Measurements from ENCODE around the gene PPP6R3.
"Not testable (repeated sequence)": the region's sequence is repeated elsewhere in the genome, so short reads cannot be mapped to it uniquely, and the experiment has no call there.

PPP6R3 gene, protein sequence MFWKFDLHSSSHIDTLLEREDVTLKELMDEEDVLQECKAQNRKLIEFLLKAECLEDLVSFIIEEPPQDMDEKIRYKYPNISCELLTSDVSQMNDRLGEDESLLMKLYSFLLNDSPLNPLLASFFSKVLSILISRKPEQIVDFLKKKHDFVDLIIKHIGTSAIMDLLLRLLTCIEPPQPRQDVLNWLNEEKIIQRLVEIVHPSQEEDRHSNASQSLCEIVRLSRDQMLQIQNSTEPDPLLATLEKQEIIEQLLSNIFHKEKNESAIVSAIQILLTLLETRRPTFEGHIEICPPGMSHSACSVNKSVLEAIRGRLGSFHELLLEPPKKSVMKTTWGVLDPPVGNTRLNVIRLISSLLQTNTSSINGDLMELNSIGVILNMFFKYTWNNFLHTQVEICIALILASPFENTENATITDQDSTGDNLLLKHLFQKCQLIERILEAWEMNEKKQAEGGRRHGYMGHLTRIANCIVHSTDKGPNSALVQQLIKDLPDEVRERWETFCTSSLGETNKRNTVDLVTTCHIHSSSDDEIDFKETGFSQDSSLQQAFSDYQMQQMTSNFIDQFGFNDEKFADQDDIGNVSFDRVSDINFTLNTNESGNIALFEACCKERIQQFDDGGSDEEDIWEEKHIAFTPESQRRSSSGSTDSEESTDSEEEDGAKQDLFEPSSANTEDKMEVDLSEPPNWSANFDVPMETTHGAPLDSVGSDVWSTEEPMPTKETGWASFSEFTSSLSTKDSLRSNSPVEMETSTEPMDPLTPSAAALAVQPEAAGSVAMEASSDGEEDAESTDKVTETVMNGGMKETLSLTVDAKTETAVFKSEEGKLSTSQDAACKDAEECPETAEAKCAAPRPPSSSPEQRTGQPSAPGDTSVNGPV

DNA sequence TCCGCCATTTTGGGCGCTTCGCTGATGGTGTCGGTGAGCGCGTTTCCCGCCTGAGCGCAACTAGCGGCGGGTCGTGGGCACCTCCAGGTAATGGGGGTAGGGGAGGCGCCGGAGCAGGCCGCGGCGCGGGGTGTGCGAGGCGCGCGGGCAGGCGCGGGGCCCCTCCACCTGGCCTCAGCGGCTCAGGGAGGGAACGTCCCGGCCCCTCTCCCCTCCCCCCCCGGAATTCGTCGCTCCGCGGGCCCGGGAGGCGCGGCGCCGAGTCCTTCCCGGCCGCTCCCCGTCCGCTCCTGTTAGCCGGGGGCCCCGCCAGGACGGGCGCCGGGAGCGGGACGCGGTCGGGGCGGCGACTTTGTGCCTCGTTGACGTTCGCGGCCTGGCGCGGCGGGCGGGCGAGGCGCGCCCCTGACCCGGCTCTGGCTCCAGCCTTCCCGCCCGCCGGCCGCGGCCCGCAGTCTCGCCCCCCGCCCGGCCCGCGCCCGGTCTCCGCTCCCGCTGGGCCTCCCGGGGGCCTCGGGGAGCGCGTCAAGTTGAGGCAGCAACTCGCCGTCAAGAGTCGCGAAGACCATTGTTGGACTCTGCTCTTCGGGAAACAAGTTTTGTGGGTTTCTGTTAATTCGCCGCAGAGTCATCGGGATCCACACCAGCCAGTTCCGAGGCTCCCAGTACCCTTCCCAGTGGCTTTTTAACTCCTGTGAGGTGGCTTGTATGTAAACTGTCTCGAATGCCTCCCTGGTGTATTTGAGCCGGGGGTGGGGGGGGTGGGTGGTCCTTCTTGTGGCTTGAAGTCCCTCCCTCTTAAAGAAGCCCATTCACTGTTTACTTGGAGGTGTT is at the start of gene PPP6R3:
TSS of gene PPP6R3 (plus strand) at position 12 of the 834 bp plus-strand sequence. CDS start 76,913 bp downstream, outside the sequence.
- DNase-seq, result peak; percentile 30

DNA sequence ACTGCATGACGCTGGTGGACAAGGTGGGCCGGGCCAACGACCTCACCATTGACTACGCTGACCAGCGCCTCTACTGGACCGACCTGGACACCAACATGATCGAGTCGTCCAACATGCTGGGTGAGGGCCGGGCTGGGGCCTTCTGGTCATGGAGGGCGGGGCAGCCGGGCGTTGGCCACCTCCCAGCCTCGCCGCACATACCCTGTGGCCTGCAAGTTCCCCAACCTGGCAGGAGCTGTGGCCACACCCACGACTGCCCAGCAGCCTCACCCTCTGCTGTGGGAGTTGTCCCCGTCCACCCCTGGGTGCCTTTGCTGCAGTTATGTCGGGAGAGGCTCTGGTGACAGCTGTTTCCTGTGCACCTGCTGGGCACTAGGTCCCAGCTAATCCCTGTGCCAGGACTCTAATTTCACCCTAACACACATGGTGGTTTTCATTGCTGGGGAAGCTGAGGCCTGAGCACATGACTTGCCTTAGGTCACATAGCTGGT is 49.0 kb upstream of the PPP6R3 start:
- DNase-seq, result no peak

DNA sequence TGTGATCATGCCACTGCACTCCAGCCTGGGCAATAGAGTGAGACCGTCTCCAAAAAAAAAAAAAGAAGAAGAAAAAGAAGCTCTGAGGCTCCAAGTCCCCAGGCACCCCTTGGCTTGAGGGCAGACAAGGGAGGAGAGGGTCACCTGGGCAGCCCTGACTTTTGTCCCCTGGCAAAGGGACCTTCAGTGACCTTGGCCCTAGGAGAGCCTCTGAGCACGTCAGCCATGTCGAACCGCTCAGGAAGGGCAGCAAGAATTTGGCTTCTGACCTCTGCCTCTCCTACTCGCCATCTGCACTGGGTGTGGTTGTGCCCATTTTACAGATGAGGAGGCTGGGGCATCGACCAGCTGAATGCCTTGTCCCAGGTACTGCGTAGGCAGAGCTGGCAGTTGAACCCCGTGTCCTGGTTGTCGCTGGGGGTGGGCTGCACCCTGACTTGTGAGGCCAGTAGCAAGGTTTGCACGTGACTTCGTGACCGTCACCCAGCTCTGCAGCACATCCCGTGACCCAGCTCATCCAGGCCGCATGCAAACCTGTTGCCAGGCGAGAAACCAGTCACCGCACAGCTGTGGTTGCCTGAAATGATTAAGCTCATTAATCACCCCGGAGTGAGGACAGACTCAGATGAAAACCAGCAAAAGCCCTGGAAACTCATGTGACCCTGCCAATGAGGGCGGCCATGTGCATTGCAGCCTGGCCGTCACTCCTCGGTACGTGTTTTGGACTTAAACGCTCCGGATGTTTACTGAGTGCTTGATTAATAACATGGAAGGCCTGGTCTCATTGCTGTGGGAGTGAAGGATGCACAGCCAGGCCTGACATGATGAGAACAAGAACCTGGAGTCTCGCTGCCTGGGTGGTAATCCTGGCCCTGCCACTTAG is 47.7 kb upstream of the PPP6R3 start:
- DNase-seq, result peak; percentile 90

DNA sequence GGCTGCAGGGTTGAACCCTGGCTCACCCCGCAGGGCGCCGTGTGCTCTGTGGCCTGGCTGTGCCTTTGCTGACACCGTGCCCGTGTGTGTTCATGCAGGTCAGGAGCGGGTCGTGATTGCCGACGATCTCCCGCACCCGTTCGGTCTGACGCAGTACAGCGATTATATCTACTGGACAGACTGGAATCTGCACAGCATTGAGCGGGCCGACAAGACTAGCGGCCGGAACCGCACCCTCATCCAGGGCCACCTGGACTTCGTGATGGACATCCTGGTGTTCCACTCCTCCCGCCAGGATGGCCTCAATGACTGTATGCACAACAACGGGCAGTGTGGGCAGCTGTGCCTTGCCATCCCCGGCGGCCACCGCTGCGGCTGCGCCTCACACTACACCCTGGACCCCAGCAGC is 47.0 kb upstream of the PPP6R3 start:
- no peak for DNase-seq

DNA sequence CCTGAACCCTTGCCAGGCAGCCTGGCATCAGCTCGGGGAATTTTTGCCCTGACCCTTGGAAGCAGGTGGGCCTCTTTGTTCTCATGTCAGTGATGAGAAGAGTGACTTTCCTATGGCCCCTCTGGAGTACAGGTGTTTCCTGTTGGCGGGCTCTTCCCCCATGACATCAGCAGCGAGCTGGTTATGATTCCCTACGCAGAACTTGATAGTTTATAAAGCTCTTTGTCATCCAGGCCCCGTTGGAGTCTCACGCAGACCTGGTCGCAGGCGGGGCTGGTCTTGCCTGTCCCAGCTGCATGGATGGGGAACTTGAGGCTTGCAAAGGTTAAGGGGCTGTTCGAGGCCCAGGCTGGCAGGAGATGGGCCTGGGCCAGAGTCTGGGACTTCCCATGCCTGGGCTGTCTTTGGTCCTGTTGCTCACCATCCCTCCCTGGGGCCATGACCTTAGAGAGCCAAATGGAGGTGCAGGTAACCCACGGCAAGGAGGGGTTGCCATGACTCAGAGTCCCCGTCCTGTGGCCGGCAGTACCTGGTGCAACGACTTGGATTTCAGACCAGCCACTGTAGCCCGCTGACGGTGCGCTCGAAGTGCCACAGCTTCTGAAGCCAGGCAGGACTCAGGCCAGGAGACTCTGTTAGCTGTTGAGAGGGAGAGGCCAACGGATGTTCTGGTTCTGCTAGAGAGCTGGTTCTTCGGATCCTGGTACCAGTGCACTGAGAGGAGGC is 45.9 kb upstream of the PPP6R3 start:
- DNase-seq, result no peak

DNA sequence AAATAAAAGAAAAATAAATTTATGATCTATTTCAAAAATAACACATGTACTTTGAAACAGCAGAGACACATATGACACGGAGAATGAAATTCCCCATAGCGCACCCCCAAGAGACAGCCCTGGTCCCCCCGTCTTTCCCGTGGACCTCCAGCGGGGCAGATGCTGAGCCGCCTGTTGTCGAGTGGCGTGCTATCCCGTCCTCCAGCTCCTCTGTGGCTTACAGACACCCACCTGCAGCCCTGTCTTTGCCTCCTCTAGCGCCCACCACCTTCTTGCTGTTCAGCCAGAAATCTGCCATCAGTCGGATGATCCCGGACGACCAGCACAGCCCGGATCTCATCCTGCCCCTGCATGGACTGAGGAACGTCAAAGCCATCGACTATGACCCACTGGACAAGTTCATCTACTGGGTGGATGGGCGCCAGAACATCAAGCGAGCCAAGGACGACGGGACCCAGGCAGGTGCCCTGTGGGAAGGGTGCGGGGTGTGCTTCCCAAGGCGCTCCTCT is 44.4 kb upstream of the PPP6R3 start:
- no peak for DNase-seq

DNA sequence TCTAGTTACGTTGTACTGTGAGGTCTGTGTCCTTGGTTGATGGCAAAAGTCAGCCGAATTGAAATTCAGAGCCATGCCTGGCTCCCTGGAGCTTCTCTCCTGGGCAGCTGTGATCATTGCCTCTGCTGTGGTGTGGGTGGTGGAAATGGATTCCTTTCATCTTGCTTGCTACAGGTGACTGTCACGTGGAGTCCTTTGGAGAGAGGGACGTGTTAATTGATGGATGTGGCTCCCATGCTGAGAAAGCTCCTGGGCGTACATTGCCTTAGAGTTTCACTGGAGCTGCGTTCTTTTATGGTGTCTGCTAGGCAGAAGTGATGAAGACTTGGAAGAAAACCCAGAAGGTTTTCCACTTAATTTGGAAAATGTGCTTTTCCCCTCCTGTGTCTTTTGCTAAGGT is 41.9 kb upstream of the PPP6R3 start:
- DNase-seq, result no peak

DNA sequence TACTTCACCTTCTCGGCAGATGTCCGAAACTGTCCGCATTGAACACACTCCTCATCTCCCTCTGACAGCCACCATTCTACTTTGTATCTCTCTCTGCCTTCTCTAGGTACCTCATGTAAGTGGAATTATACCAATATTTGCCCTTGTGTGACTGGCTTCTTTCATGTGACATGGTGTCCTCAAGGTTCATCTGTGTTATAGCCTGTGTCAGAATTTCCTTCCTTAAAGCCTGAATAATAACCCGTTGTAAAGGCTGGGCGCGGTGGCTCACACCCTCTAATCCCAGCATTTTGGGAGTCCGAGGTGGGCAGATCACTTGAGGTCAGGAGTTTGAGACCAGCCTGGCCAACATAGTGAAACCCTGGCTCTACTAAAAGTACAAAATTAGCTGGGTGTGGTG is 40.4 kb upstream of the PPP6R3 start:
- DNase-seq, result no peak

DNA sequence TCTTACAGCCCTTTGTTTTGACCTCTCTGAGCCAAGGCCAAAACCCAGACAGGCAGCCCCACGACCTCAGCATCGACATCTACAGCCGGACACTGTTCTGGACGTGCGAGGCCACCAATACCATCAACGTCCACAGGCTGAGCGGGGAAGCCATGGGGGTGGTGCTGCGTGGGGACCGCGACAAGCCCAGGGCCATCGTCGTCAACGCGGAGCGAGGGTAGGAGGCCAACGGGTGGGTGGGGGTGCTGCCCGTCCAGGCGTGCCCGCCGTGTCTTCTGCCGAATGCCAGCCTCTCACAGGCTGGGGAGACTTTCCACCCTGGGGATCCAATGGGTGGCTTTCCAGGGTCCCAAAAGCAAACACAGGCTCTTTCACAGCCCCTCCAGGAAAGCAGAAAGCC is 37.1 kb upstream of the PPP6R3 start:
- no peak for DNase-seq

DNA sequence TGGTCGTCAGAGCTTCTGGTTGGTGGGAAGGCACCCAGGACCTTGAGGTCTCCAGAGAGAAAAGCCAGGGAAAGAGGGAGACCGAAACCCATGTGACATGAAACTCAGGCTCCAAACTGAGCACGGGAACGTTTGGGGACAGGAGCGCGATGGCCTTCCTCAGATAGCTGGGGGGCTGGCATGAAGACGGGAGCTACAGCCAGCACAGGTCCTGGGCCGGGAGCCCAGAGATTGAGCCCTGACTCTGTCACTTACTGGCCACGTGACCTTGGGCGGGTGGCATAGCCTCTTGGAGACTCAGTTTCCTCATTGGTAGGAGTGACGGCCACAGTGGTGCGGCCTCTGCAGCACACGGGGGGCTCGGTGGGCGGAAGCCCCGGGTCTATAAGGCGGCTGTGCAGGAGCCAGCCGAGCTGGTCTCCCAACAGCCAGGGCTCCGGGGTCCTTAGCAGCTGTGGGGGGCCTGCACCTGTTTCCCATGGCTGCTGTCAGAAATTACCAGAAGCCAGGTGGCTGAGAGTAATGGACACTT is 36.4 kb upstream of the PPP6R3 start:
- DNase-seq, result no peak

DNA sequence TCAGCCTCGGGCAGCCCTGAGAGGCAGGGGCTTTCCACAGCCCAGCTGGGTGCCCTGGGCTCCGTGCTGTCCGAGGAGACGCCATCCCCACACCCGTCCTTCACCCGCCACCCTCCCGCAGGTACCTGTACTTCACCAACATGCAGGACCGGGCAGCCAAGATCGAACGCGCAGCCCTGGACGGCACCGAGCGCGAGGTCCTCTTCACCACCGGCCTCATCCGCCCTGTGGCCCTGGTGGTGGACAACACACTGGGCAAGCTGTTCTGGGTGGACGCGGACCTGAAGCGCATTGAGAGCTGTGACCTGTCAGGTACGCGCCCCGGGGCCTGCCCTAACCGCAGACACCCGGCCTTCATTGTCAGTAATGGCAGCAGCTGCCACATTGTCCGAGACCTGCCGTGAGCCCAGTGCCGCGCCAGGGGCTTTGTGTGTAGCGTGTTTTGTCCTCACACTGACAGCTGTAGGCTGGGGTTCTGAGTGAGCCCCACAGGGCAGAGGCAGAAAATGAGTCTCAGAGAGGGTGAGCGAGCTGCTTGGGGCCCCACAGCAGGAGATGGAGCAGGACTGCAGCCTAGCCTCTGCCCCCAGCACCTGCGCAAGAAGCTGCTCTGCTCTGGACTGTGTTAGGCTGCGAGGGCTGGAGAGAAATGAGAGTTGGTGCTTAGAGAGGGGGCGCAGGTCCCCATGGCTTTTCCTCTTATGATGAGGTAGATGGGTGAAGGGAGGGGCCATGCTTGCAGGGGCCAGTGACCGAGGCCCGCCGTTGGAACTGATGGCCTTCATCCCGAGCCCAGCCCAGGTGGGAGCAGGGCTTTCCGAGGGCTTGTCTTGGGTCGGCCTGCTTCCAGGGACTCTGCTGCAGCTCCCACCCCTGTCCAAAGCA is 35.3 kb upstream of the PPP6R3 start:
- DNase-seq, result no peak

DNA sequence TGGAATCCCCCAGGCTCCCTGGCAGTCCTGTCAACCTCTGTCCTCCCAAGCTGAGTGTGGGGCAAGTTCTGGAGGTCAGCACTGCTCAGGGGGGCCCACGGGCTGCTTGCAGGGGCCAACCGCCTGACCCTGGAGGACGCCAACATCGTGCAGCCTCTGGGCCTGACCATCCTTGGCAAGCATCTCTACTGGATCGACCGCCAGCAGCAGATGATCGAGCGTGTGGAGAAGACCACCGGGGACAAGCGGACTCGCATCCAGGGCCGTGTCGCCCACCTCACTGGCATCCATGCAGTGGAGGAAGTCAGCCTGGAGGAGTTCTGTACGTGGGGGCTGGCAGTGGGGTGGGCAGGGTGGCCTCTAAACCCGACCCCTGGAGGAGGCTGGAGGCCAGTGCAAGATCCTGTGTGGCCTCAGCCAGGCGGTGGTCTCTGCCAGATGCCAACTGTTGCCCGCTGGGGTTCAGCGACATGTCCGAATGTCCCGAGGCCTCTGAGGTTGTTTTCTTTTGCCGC is 34.6 kb upstream of the PPP6R3 start:
- no peak for DNase-seq

DNA sequence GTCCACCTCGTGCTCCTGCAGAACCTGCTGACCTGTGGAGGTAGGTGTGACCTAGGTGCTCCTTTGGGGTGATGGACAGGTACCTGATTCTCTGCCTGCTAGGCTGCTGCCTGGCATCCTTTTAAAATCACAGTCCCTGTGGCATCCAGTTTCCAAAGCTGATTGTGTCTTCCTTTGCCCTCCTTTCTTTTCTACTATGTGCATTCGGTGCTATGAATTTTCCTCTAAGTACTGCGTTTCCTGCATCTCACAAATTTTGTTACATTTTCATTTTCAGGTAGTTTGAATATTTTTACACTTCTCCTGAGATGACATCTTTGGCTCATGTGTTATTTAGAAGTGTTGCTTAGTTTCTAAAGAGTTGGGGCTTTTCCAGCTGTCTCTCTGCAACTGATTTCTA is 30.9 kb upstream of the PPP6R3 start:
- no peak for DNase-seq

DNA sequence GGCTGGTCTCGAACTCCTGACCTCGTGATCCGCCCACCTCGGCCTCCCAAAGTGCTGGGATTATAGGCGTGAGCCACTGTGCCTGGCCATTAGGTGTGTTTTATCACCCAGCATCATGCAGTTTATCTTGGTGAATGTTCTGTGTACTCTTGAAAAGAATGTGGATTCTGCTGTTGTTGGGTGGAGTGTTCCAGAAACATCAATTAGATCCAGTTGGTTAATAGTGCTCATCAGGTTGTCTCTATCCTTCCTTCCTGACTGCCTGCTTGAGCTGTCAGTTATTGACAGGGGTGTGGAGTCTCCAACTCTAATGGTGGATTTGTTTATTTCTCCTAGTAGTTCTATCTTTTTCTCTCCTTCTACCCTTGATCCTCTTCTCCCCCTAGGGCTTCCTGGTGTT is 30.2 kb upstream of the PPP6R3 start:
- no peak for DNase-seq

DNA sequence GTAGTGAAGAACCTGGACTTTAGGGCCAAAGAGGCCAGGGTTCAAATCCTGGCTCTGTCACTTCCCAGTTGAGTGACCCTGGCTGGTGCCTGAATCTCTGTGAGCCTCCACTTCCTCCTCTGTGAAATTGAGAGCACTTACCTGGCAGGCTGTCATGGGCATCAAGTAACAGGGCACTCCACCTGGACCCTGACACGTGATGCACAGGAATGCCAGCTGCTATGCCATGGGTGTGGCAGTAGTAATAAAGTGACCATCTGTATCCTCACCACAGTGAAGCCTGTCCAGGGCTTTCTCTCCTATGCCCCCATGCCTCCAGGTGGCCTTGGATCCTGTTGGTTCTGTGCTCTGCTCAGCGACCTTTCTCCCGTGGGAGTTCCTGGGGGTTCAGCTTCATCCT is 29.8 kb upstream of the PPP6R3 start:
- no peak for DNase-seq

DNA sequence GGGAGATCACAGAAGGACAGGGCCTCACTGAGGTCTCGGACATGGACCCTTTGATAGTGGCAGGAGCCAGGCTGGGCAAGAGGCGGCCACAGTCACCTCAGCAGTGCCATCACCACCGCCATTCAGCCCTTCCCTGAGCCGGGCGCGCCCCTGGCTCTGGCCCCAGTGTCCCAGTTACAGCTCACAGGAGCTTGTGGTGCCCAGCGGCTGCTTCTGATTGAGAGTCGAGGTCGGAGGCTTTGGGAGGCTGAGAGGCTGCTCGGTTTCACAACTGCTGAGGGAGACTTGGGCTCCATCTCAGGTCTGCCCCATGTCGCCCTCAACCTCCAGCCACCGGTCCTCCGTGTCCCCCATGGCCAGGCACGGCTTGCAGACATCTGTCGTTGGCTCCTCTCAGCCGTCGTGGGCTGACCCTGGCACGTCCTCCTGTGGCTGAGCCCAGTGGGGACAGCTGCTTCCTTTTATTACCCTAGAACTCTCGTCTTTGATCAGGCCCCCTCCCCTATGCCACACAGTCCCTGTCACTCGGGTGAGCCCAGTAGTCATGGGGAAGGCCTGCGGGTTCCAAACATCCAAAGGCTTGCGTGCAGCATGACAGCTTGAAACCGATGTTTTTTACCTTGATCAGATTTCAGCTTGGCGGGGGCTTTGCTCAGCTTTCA is 28.4 kb upstream of the PPP6R3 start:
- no peak for DNase-seq

DNA sequence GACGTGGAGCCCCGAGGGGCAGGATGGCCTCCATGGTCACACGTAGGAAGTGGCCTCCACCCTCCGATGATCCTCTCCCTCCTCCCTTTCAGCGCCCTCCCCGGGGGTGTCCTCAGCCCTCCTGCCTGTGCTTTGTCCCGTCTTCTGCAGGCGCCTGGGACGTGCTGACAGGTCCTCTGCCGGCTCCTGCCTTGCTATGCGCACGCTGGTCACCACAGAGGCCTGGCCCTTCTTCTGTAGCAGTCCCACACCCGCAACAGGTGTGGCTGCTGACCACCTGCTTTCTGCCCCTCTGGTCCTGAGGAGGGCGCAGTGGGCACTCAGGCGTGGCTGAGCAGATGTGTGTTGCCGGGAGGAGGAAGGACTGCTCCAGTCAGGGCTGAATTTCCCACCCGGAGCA is 27.7 kb upstream of the PPP6R3 start:
- no peak for DNase-seq

DNA sequence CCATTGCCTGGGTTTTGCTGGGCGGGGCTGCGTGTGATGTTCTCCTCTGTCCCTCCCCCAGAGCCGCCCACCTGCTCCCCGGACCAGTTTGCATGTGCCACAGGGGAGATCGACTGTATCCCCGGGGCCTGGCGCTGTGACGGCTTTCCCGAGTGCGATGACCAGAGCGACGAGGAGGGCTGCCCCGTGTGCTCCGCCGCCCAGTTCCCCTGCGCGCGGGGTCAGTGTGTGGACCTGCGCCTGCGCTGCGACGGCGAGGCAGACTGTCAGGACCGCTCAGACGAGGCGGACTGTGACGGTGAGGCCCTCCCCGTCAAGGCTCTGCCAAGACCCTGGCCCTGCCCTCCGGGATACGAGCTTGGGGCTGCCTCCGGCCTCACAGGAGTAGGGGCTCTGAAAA is 27.0 kb upstream of the PPP6R3 start:
- DNase-seq, result no peak

DNA sequence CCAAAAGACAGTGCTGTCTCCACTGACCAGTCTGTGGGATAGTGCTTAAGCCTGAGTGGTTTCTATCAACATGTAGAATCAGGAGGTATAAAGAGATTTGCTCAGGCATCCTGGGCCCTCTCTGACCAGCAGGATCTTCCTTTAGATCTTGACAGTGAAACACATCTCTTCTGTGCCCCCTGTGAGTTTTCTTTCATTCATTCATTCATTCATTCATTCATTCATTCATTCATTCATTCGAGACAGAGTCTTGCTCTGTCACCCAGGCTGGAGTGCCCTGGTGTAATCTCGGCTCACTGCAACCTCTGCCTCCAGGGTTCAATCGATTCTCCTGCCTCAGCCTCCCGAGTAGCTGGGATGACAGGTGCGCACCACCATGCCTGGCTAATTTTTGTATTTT is 26.4 kb upstream of the PPP6R3 start:
- DNase-seq, result not testable (repeated sequence)
